IMR-90 (cell line): Measurements from ENCODE around the gene LAPTM5. TPM values are rescaled to one million over a fixed set of nuclear protein-coding genes. Genes with fewer than 3 reads are reported as not detected.

Experiments
- ATAC-seq: fragments of 200-7000 bp; cut with Tn5 transposase; 2 replicates; pipeline ENCODE4 v1.9.1; 2020; ENCODE audit warnings: low read depth, mild to moderate bottlenecking, moderate library complexity
- BruUV-seq: library from RNA; stranded (reverse); fragments of 400-500 nt; replicated peaks from 2 replicates; lab custom pipeline; 2021; lab: Mats Ljungman, UMichigan
- CTCF ChIA-PET: fragments of 300-600 bp; formaldehyde crosslinking; extraction: SDS; loops from one replicate; lab custom pipeline; 2021; ENCODE audit warnings: antibody characterized with exemption; lab: Yijun Ruan, JAX
- POLR2A ChIA-PET: fragments of 300-600 bp; sonication (Branson Sonifier 250); formaldehyde crosslinking; loops from one replicate; lab custom pipeline; 2022; ENCODE audit warnings: antibody characterized with exemption; ENCODE audit not compliant: unreplicated experiment; lab: Charles Lee
- DNase-seq: peaks from one replicate; pipeline ENCODE4 v3.0.0; 2013
- H2AFZ ChIP-seq: replicated peaks from 2 replicates; pipeline ENCODE3; 2013; ENCODE audit warnings: low read length, mild to moderate bottlenecking; ENCODE audit not compliant: poor library complexity
- H2AK5ac ChIP-seq: 2 replicates; pipeline ENCODE4 v1.6.1; 2013; ENCODE audit warnings: low read depth, low read length, inconsistent platforms
- H2AK9ac ChIP-seq: replicated peaks from 2 replicates; pipeline ENCODE3; 2013; ENCODE audit warnings: mild to moderate bottlenecking, low read depth, low read length, moderate library complexity; ENCODE audit not compliant: poor library complexity
- H2BK120ac ChIP-seq: 2 replicates; pipeline ENCODE4 v1.6.1; 2013; ENCODE audit warnings: low read depth, low read length, inconsistent platforms
- H2BK15ac ChIP-seq: 3 replicates; pipeline ENCODE4 v1.6.1; 2013; ENCODE audit warnings: low read depth, low read length, inconsistent platforms
- H2BK20ac ChIP-seq: 2 replicates; pipeline ENCODE4 v1.6.1; 2013; ENCODE audit warnings: low read depth, mild to moderate bottlenecking, inconsistent platforms, low read length, moderate library complexity
- H2BK5ac ChIP-seq: 2 replicates; pipeline ENCODE4 v1.6.1; 2013; ENCODE audit warnings: mild to moderate bottlenecking, low read depth, low read length, inconsistent platforms; ENCODE audit not compliant: poor library complexity, severe bottlenecking
- H3K14ac ChIP-seq: replicated peaks from 2 replicates; pipeline ENCODE4 v1.6.1; 2013; ENCODE audit warnings: low read depth, low read length, inconsistent platforms
- H3K18ac ChIP-seq: 2 replicates; pipeline ENCODE4 v1.6.1; 2013; ENCODE audit warnings: low read depth, low read length, control low read depth
- H3K23ac ChIP-seq: 2 replicates; pipeline ENCODE4 v1.6.1; 2013; ENCODE audit warnings: low read depth, low read length, inconsistent platforms
- H3K27ac ChIP-seq: 2 replicates; pipeline ENCODE4 v1.5.1; 2013; ENCODE audit warnings: mild to moderate bottlenecking, control low read depth, low read length; ENCODE audit not compliant: insufficient read depth
- H3K27me3 ChIP-seq: 2 replicates; pipeline ENCODE4 v1.6.1; 2013; ENCODE audit warnings: low read length; ENCODE audit not compliant: control insufficient read depth, insufficient read depth
- H3K36me3 ChIP-seq: 2 replicates; pipeline ENCODE4 v1.6.1; 2013; ENCODE audit warnings: low read length, mixed read lengths; ENCODE audit not compliant: control insufficient read depth, insufficient read depth
- H3K4ac ChIP-seq: 2 replicates; pipeline ENCODE4 v1.6.1; 2013; ENCODE audit warnings: low read depth, low read length, inconsistent platforms
- H3K4me1 ChIP-seq: 2 replicates; pipeline ENCODE4 v1.6.1; 2013; ENCODE audit warnings: low read length, mixed read lengths; ENCODE audit not compliant: control insufficient read depth, insufficient read depth
- H3K4me2 ChIP-seq: 2 replicates; pipeline ENCODE4 v1.6.1; 2013; ENCODE audit warnings: low read depth, mild to moderate bottlenecking, control low read depth, low read length, moderate library complexity
- H3K4me3 ChIP-seq: 2 replicates; pipeline ENCODE4 v1.5.1; 2013; ENCODE audit warnings: low read depth, mild to moderate bottlenecking, control low read depth, low read length, moderate library complexity; ENCODE audit not compliant: insufficient read depth
- H3K56ac ChIP-seq: 2 replicates; pipeline ENCODE4 v1.6.1; 2013; ENCODE audit warnings: low read length, inconsistent platforms; ENCODE audit not compliant: insufficient read depth; ENCODE audit errors: extremely low read depth
- H3K79me1 ChIP-seq, 2 experiments: 2 replicates each; pipeline ENCODE4 v1.6.1; 2013; ENCODE audit warnings: low read length in 2 of 2, inconsistent platforms in 1 of 2, low read depth in 1 of 2
- H3K9ac ChIP-seq: 2 replicates; pipeline ENCODE4 v1.6.1; 2013; ENCODE audit warnings: low read depth, low read length, control low read depth
- H3K9me1 ChIP-seq: 2 replicates; pipeline ENCODE4 v1.6.1; 2013; ENCODE audit warnings: low read length, inconsistent platforms; ENCODE audit not compliant: insufficient read depth
- H3K9me3 ChIP-seq: 2 replicates; pipeline ENCODE4 v1.6.1; 2013; ENCODE audit warnings: low read length; ENCODE audit not compliant: control insufficient read depth, insufficient read depth
- H4K20me1 ChIP-seq: 2 replicates; pipeline ENCODE4 v1.6.1; 2013; ENCODE audit warnings: low read length, inconsistent platforms; ENCODE audit not compliant: insufficient read depth
- H4K5ac ChIP-seq: 2 replicates; pipeline ENCODE4 v1.6.1; 2013; ENCODE audit warnings: mild to moderate bottlenecking, low read depth, low read length, control low read depth
- H4K8ac ChIP-seq, 2 experiments: 2 replicates each; pipeline ENCODE4 v1.6.1; 2013; ENCODE audit warnings: low read depth in 2 of 2, low read length in 2 of 2, control low read depth in 1 of 2, inconsistent platforms in 1 of 2
- H4K91ac ChIP-seq: 2 replicates; pipeline ENCODE4 v1.6.1; 2013; ENCODE audit warnings: low read depth, low read length, inconsistent platforms; ENCODE audit not compliant: insufficient read depth
- CHD1 ChIP-seq: IDR thresholded peaks from 2 replicates; pipeline ENCODE4 v1.6.1; 2012; ENCODE audit warnings: low read depth, low read length, improper control_type of control experiment
- CTCF ChIP-seq: conservative IDR thresholded peaks from 2 replicates; pipeline ENCODE4 v1.5.1; 2012; ENCODE audit warnings: mild to moderate bottlenecking, low read depth, low read length, improper control_type of control experiment
- FOS ChIP-seq: fragments of 150-350 bp; IDR thresholded peaks from 2 replicates; pipeline ENCODE4 v1.6.1; 2016; ENCODE audit warnings: low read depth, low read length
- MXI1 ChIP-seq: IDR thresholded peaks from 2 replicates; pipeline ENCODE4 v1.6.1; 2012; ENCODE audit warnings: low read depth, mild to moderate bottlenecking, low read length, moderate library complexity, borderline replicate concordance
- NFE2L2 ChIP-seq: fragments of 150-350 bp; IDR thresholded peaks from 2 replicates; pipeline ENCODE4 v1.6.1; 2016; ENCODE audit warnings: low read depth, mild to moderate bottlenecking, low read length
- POLR2A ChIP-seq: IDR thresholded peaks from 2 replicates; pipeline ENCODE4 v1.6.1; 2012; ENCODE audit warnings: mild to moderate bottlenecking, low read depth, low read length
- RCOR1 ChIP-seq: IDR thresholded peaks from 2 replicates; pipeline ENCODE4 v1.6.1; 2012; ENCODE audit warnings: mild to moderate bottlenecking, low read length, improper control_type of control experiment; ENCODE audit not compliant: insufficient replicate concordance
- RFX5 ChIP-seq: IDR thresholded peaks from 2 replicates; pipeline ENCODE4 v1.8.0; 2012; ENCODE audit warnings: low read depth, mild to moderate bottlenecking, low read length, moderate library complexity
- SMC3 ChIP-seq: fragments of 150-350 bp; IDR thresholded peaks from 2 replicates; pipeline ENCODE4 v1.6.1; 2016; ENCODE audit warnings: low read depth, mild to moderate bottlenecking, antibody characterized with exemption, low read length, moderate library complexity
- USF2 ChIP-seq: fragments of 150-350 bp; IDR thresholded peaks from 2 replicates; pipeline ENCODE4 v1.6.1; 2017; ENCODE audit warnings: mild to moderate bottlenecking, antibody characterized with exemption, low read length, low read depth
- WGBS, 2 experiments: methylation state at CpG; one replicate each; pipeline versions ENCODE4 v1.1.5 to v1.1.7; 2013; ENCODE audit warnings: missing lambda C conversion rate in 2 of 2; ENCODE audit not compliant: insufficient read length in 1 of 2; ENCODE audit errors: extremely low coverage in 2 of 2; 5-methylcytosine and 5-hydroxymethylcytosine counted together
- dilution Hi-C: fragments of 300-500 bp; cut with HindIII; formaldehyde crosslinking; loops from one replicate; pipeline ENCODE4 v1.14.3; 2018; ENCODE audit warnings: low sequenced_read_pairs; ENCODE audit not compliant: unreplicated experiment
- in situ Hi-C: fragments of 300-500 bp; cut with MboI; formaldehyde crosslinking; loops from 3 replicates; pipeline ENCODE4 v1.14.3; 2019; ENCODE audit warnings: low sequenced_read_pairs, inconsistent platforms, mixed read lengths
- intact Hi-C: fragments of 100-400 bp; cut with micrococcal nuclease; formaldehyde crosslinking; loops from 2 replicates; pipeline ENCODE4 v1.10.0; 2022
- polyA plus RNA-seq, 3 experiments: library from polyadenylated mRNA; depleted of rRNA; stranded (reverse); fragments of >200 nt; gene quantifications; 2 replicates each; pipeline ENCODE4 v1.2.3, GENCODE V29; 2012; ENCODE audit warnings: low replicate concordance in 1 of 3
- total RNA-seq: library from RNA; depleted of rRNA; stranded (reverse); fragments of >200 nt; gene quantifications from 2 replicates; pipeline ENCODE4 v1.2.3, GENCODE V29; 2012

The LAPTM5 gene
- total and polyA plus RNA-seq, 2 of the 4 experiments (the other 2 are of a cell fraction) = 0.09 TPM; not detected in 1

GRCh38 chr1:30718636-30719405, 38.8 kb downstream of the LAPTM5 start (continued):
- peak; percentile 37; the same call in 1 of the 2 replicates for TF ChIP-seq USF2
- TF ChIP-seq SMC3 = peak; percentile 91

GRCh38 chr1:30718091-30718635, 39.4 kb downstream of the LAPTM5 start:
- ATAC-seq (peak; percentile 90), DNase-seq (peak; percentile 94)
- no peak overlapping the region for H2BK15ac ChIP-seq
- H2BK20ac ChIP-seq = no peak overlapping the region
- in situ Hi-C loops = loop anchor here (10.0 kb wide), 1 partner anchor 1483 kb away; the partner anchor contains the start of genes MECR and PTPRU
- H4K20me1 ChIP-seq = peaks cover 6% of the 10 kb centered on the region
- no peak overlapping the region for H4K5ac ChIP-seq
- H3K36me3 ChIP-seq = no peaks in the 10 kb centered on the region
- no peak overlapping the region for H2AK9ac ChIP-seq
- intact Hi-C loops = no loop called here
- BruUV-seq = no TSS peak
- no peak overlapping the region for H3K56ac ChIP-seq
- CTCF ChIA-PET = interaction anchor here (0.7 to 2.8 kb wide), 10 partner anchors 9 to 202 kb away, joined by 3 to 44 read pairs (median 4); no protein-coding TSS in a partner anchor
- H4K8ac ChIP-seq = no peak overlapping the region; a peak in 1 of 4 replicates
- no peak overlapping the region for H2BK120ac ChIP-seq
- H3K4me2 ChIP-seq = peak overlapping the region; percentile 8
- H3K9me3 ChIP-seq = no peaks in the 10 kb centered on the region; the same call in 1 of the 2 replicates
- H3K14ac ChIP-seq = no peak overlapping the region
- 0% methylated on average over 17 of the region's 50 CpGs; no CpG with 5 or more reads in 1 of the 2 experiments for WGBS, 2 experiments
- POLR2A ChIA-PET = interaction anchor here (0.6 to 0.7 kb wide), 3 partner anchors 137 to 1023 kb away, joined by 3 to 10 read pairs (median 3); no protein-coding TSS in a partner anchor
- H3K9me1 ChIP-seq = no peaks in the 10 kb centered on the region
- no peak overlapping the region for H4K91ac ChIP-seq
- H2AK5ac ChIP-seq = no peak overlapping the region
- dilution Hi-C loops = no loop called here
- peak overlapping the region; percentile 78 for H2AFZ ChIP-seq
- H3K27me3 ChIP-seq = no peaks in the 10 kb centered on the region
- no peak overlapping the region for H3K4ac ChIP-seq
- no peak overlapping the region for H3K18ac ChIP-seq
- H3K23ac ChIP-seq = no peak overlapping the region
- no peak overlapping the region for H3K27ac ChIP-seq
- no peak overlapping the region for H3K9ac ChIP-seq
- H3K79me1 ChIP-seq = peaks cover 0 to 6% of the 10 kb centered on the region in 2 experiments; a peak in 1 of 4 replicates
- peaks cover 4% of the 10 kb centered on the region; the same call in 1 of the 2 replicates for H3K4me1 ChIP-seq
- H3K4me3 ChIP-seq = peak overlapping the region; percentile 19
- H2BK5ac ChIP-seq = no peak overlapping the region
- no peak for TF ChIP-seq FOS
- no peak for TF ChIP-seq RFX5
- TF ChIP-seq POLR2A = no peak
- TF ChIP-seq MXI1 = no peak
- TF ChIP-seq USF2 = no peak
- no peak for TF ChIP-seq RCOR1
- no peak for TF ChIP-seq NFE2L2
- no peak for TF ChIP-seq CTCF
- TF ChIP-seq CHD1 = no peak
